Measurements from ENCODE around the gene CADM1.

DNA sequence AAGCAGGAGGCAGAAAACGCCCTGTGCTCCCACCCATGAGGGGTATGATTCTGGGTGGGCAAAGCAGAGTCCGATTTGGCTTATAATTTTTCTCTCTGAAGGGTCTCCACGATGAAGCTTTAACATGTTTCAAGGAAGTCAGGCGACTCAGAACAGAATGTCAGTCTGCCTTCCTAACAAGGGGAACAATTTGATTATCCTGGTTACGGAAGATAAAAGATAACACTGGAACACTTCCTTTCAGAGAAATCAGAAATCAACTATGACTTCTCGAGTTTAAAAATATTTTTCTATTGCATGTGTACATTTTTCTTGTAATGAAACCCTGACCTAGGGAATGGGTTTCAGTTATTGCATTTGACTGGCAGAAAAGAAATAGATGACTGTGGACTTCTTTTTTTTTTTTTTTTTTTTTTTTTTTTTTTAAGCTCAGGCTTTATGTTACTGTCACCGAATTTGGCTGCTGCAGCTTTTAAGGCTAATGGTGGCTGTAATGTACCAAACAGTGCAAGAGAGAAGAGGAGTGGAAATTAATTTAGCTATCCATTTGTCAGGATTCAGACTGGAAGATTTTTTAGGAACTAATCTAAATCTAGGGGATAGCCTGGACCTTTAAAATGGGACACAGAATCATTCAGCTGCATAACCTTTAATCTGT, 297.7 kb downstream of the CADM1 start:
- TF ChIP-seq YY1 (IDR thresholded peaks at IDR 0.05; ENCODE audit: insufficient read depth, insufficient read length) (no peak), SUZ12 (IDR thresholded peaks at IDR 0.05; ENCODE audit: extremely low read depth, insufficient read depth, insufficient read length) (no peak), ZNF274 (IDR thresholded peaks at IDR 0.05; ENCODE audit: low read depth, low read length) (no peak)

Data from NT2/D1 (cell line).